Activated CD8-positive, alpha-beta memory T cell treated with anti-CD3 and anti-CD28 coated beads, Interleukin-2, amount 50 U/mL, for 24 hours (primary cell): Measurements from ENCODE around the gene AP4S1.

Source experiments
- DNase-seq: peaks from one replicate; pipeline ENCODE4 v3.0.0-alpha.2; 2020; ENCODE audit errors: extremely low read depth

AP4S1 gene

GRCh38 chr14:31137214-31137889, 111.9 kb downstream of the AP4S1 start:
- DNase-seq, result no peak

GRCh38 chr14:31138301-31138700, 112.9 kb downstream of the AP4S1 start:
- no peak for DNase-seq

- no peak for DNase-seq
These were observed 113.9 kb downstream of the AP4S1 start for GRCh38 chr14:31139301-31139847.

- no peak for DNase-seq
These were observed 117.1 kb downstream of the AP4S1 start for GRCh38 chr14:31142455-31143087.
